HL-60 (cell line): ENCODE results near the gene PLEKHA3.
A peak's percentile ranks its signal among the peaks of the same experiment; 100 is the strongest.

Experiments used
- DNase-seq, 2 experiments: peaks; one replicate each; pipeline ENCODE4 v3.0.0-alpha.2; 2010 to 2020; ENCODE audit warnings: low read depth in 1 of 2, low spot score in 1 of 2
- H3K27ac ChIP-seq: fragments of 250-450 bp; sonication (Bioruptor Pico); replicated peaks from 2 replicates; pipeline ENCODE4 v1.5.1; 2020; ENCODE audit warnings: mild to moderate bottlenecking, moderate library complexity
- H3K27me3 ChIP-seq: fragments of 250-450 bp; sonication (Bioruptor Pico); 2 replicates; pipeline ENCODE4 v1.5.1; 2021; ENCODE audit warnings: mild to moderate bottlenecking, moderate library complexity; ENCODE audit not compliant: insufficient read depth, poor library complexity, severe bottlenecking
- H3K4me3 ChIP-seq: replicated peaks from 2 replicates; pipeline ENCODE4 v1.5.1; 2011; ENCODE audit warnings: mild to moderate bottlenecking, control low read depth, low read length; ENCODE audit not compliant: insufficient read depth
- CTCF ChIP-seq: IDR thresholded peaks from one replicate; pipeline ENCODE4 v1.5.1; 2011; ENCODE audit warnings: low read length, control low read depth, inconsistent platforms; ENCODE audit not compliant: insufficient read depth
- GABPA ChIP-seq: IDR thresholded peaks from 2 replicates; pipeline ENCODE4 v1.6.1; 2012; ENCODE audit warnings: low read depth
- POLR2AphosphoS5 ChIP-seq: IDR thresholded peaks from 2 replicates; pipeline ENCODE4 v1.6.1; 2012; ENCODE audit warnings: low read depth
- REST ChIP-seq: IDR thresholded peaks from 2 replicates; pipeline ENCODE4 v1.6.1; 2012; ENCODE audit warnings: low read depth; ENCODE audit not compliant: insufficient replicate concordance
- SPI1 ChIP-seq: IDR thresholded peaks from 2 replicates; pipeline ENCODE4 v1.6.1; 2012; ENCODE audit warnings: low read depth, mild to moderate bottlenecking, borderline replicate concordance

The PLEKHA3 gene

GRCh38 chr2:178506101-178506500 is 25.8 kb downstream of the PLEKHA3 start:
- no peak overlapping the region for H3K4me3 ChIP-seq
- no peak overlapping the region for H3K27ac ChIP-seq
- DNase-seq, result no peak
- TF ChIP-seq REST (no peak), POLR2AphosphoS5 (no peak)
- no peaks in the 10 kb centered on the region for H3K27me3 ChIP-seq

- no peaks in the 10 kb centered on the region for H3K27me3 ChIP-seq
- no peak overlapping the region for H3K4me3 ChIP-seq
- TF ChIP-seq POLR2AphosphoS5 (no peak), CTCF (no peak), GABPA (no peak), SPI1 (no peak), REST (no peak)
- H3K27ac ChIP-seq, result no peak overlapping the region
- no peak for DNase-seq
Measured at GRCh38 chr2:178506524-178506923, 26.3 kb downstream of the PLEKHA3 start.

GRCh38 chr2:178506949-178507348 is 26.7 kb downstream of the PLEKHA3 start:
- Histone ChIP-seq H3K27ac (no peak overlapping the region), H3K27me3 (no peaks in the 10 kb centered on the region), H3K4me3 (no peak overlapping the region)
- TF ChIP-seq POLR2AphosphoS5 (no peak), SPI1 (no peak), REST (no peak), GABPA (no peak), CTCF (no peak)
- DNase-seq, result no peak

- Histone ChIP-seq H3K27me3 (no peaks in the 10 kb centered on the region), H3K27ac (no peak overlapping the region), H3K4me3 (no peak overlapping the region)
- TF ChIP-seq POLR2AphosphoS5, result no peak
- DNase-seq, result peak in 1 of 2 experiments; percentile 18
Measured at GRCh38 chr2:178508646-178509045, 28.4 kb downstream of the PLEKHA3 start.
